UCSD-AML1 (cell line): ENCODE measurements around the gene SRC.

Source experiments
- DNase-seq: peaks from one replicate; lab custom pipeline; 2025; ENCODE audit not compliant: unreplicated experiment; lab: John Stamatoyannopoulos, UW

SRC gene

DNA sequence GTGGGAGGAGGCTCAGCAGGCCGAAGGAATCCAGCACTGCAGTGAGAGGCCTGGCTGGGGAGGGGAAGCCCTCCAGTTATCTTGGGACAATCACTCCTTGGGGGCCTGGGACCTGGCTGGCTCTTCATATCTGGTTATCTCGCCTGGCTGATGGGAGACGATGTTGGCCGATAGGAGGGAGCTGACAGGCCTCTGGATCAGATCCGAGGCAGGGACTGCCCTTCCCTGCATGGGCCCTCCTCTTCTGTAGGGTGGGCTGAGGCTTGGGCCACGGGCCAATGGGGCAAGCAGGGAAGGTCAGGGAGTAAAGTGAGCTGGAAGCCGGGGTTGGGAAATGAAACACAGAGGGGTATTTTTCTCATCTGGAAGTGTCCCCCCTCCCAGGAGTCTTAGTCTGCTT, 31.3 kb upstream of the SRC start:
- DNase-seq, result no peak

DNA sequence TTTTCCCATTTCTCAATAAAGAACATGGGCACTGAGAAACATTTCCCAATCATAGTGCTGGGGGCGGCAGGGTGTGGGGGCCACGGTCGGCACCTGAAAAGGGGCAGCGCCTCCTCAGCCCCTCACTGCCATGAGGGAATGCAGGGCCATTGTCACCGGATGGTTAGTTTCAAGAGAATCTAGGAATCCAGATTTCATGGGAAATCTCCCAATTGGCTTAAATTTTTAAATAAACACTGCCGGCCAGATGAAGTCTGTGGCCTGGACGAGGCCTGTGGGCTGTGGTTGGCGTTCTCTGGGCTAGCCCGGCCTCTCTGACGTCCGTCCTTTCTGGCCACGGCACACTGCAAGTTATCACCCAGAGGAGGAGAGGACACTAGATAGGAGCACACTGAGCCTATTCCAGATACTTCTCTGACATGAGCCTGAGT, 30.9 kb upstream of the SRC start:
- no peak for DNase-seq

DNA sequence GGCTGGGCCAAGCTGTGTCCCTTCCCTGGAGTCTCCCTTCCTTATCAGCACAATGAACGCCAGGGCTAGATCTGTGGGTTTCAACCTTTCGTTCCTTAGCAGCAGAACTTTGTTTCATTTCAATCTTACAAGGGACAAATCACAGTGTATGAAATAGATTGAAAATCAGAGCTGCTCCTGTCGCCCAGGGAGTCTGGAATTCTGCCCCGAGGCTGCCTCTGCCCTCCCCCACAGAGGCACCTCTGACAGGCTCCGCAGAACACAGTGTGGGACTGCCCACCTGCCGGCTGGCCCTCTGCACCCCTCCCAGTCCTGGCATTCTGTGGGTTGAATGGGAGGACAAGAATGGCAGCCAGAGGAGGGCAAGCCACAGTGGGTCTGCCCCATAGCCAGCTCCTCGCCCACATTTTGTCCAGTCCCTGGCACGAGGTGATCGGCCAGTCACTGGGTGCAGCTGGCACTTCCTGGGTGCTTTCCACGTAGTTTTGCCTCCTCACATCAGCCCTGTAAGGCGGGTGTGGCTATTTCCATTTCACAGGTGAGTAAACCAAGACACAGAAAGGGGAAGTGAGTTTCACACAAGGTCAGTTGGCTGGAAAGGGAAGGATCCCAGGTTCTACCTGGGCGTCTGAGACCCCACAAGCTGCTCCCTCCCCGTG, 30.4 kb upstream of the SRC start:
- DNase-seq, result no peak

DNA sequence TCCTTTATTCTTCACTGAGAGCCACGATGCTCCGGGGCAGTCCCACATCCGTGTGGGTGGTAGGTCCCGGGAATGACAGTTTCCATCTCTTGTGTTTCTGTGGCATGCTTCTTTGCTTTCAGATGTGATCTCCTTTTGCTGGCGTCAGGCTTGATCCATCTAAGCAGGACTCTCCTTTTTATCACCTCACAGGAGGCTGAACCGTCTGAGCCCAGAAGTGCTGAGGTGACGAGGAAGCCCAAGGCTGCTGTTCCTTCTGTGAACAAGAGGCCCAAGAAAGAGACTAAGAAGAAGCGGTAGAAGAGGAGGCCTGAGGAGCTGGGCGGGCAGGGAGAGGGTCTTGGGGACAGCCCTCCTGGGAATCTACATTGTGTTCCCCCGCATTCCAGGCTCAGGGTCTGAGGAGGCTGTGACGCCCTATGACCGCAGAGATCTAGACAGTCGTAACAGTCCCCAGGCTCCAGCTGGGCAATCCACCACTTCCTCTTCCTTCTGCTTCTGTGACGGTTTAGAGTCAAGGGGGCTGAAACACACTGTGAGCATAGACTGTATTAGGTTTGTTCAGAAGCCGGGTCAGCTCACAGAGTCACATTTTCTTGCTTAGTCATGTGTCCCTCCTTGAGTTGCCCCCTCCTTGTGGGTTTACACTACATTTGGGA, 29.7 kb upstream of the SRC start:
- peak; percentile 64 for DNase-seq

DNA sequence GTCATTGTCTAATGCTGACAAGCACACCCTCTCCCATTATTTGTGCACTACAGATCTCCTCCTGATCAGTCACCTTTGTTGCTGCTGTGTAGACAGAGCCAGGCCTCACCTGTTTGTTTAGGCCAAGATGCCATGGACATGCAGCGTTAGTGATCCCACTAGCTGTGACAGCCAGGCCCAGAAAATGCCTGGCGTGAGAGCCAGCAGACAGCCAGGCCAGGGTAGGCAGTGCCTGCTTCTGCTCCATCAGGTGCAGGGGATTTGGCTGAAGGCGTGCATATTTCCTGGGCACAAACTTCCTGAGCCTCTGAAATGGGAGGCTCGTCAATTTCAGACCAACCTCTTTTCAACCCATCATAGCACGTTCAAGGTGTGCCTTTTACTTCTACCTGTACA, 29.2 kb upstream of the SRC start:
- no peak for DNase-seq

DNA sequence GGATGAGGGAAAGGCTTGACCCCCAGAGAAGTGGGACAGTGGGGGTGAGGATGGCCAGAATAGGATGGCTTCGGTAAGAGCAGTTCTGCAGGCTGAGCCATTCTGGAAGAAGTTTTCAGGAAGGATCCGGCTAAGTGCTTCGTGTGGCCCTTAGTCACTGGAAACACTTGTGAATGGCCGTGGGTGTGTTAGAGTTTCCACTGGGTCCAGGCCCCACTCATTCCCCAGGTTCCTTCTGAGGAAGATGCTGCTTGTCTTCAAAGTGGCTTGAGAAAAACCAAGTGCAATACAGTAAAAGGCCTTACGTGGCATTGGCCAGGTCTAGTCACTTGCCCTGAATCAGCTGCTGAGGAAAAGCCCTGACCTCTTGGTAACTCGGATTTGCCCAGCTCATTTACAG, 28.6 kb upstream of the SRC start:
- no peak for DNase-seq

DNA sequence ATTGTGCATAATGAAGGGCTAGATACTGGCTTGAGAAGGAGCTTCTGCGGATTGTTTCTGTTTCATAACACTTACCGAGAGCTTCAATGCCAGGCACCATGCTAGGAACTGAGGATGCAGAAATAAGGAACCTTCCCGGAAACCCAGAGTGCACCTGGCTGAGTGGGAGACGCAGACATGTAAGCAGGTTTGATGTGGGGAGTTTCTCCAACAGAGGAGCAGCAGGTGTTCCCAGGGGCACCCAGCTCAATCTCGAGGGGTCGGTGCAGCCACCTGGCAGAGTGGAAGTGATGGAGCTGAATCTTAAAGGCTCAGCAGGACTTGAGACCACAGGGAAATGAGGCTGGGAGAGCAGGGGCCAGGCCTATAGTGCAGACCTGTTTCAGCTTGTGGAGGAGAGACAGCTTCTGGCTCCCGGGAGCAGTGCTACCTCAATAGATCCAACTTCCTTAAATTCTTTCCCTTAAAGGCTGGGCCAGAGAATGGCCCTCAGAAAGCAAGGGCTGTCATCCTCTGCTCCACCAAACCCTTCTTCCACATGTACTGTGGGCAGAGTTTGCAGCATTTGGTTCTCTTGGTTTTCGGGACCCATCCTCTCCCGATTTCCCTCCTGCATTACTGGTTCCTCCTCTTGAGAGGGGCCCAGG, 27.8 kb upstream of the SRC start:
- no peak for DNase-seq

DNA sequence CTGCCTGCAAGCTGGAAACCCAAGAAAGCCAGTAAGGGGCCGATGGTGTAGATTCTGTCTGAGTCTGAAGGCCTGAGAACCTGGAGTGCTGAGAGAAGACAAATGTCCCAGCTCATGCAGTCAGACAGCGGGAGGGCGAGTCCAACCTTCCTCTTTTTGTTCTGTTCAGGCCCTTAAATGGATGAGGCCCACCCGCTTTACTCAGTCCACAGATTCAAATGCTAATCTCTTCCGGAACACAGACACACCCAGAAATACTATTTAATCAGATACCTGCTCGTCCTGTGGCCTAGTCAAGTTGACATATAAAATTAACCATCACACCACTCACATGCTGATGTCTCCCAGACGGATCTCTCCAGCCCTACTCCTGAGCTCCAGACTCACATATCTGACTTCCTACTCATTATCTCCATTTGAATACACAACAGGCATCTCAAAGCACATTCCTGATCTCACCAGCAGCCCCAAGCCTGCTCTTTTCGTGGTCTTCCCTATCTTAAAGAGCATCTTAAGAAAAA, 26.7 kb upstream of the SRC start:
- DNase-seq, result no peak

DNA sequence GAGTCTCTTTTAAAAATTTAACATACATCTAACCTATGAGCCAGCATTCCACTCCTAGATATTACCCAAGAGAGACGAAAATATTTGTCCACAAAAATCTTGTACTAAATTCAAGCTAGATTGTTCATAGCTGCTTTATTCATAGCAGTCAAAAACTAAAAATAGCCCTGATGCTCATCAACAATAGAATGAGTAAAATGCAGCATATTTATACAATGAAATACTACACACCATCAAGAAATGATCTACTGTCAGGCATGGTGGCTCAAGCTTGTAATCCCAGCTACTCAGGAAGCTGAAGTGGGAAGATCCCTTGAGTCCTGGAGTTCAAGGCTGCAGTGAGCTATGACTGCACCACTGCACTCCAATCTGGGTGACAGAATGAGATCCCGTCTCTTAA, 22.0 kb upstream of the SRC start:
- no peak for DNase-seq

DNA sequence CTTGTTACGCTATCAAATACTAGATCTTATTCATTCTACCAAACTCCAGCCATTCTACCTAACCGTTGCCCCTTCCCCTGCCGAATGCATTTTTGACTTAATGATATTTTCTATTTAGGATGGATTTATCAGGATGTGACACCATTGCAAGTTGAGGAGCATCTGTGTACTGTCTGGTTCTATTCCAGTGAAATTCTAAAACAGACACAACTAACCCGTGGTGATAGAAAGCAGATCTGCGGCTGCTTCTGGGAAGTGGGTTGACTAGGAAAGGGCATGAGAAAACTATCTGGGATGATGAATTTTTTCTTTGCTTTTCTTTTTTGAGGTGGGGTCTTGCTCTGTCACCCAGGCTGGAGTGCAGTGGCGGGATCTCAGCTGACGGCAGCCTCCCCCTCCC, 20.7 kb upstream of the SRC start:
- DNase-seq, result no peak

DNA sequence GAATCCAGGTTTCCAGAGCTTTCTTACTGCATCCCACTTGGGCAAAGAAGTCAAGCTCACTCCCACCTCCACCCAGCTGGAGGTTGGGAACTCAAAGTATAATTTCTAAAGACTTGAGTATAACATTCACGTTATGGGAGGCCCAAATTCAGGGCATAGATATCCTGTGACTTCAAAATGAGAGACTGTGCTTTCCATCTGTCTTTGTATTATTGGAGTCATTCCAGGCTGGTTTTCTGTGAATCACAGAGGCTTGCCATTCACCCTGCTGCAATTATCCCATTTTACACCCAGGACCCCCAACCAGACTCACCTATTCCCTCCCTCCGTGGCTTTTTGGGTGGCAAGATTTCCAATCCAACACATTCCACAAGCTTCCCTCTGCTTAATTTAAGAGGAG, 19.3 kb upstream of the SRC start:
- no peak for DNase-seq

DNA sequence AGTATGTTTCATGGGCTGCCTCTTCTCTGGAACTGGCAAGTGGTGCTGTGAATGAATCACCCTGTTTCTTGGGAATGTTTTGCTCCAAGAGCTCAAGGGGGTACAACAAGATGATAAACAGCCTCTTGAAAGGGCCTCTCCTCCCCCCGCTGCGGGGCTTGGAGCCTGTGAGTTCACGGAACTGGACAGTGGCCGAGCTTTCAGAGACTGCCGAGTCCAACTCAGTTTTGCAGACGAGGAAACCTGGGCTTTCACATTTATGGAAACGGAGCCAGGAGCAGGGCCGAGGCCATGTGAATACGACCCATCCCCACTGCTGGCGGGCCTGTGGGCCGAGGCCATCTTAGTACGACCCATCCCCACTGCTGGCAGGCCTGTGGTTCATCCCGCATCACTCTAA, 18.2 kb upstream of the SRC start:
- DNase-seq, result no peak

DNA sequence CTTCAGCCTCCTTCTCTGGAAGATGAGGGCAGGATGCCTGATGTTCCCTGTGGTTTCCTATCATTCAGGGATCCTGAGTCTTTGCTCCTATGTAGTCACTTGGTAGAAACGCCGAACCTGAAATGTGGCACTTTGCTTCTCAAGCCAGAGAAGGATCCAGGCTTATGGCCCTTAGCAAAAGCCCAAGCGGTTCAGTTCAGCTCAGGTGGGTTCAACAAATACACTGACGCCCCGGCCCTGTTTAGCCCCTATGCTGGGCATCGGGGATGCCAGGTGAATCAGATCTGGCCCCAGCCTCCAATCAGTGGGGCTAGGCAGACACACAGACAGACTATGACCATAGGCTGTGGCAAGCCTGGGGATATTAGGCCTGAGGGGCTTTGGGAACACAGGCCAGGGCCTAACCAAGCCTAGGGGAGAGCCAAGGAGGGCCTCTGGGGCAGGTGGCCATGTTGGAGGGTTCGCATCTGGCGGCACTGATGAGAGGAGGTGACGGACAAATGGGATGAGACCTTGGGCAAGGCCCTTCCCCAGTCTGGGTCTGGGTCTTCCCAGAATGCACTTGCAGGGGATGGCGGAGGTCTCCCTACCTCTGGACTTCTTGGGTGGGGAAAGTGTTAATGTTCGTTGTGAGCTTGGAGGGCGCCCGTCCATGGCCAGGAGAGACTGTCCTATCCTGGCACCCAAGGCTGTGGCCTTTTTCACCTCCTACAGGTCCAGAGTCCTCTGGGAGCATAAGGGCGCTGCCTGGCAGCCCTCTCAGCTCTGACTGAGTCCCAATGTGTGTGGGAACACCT, 17.6 kb upstream of the SRC start:
- DNase-seq, result no peak

DNA sequence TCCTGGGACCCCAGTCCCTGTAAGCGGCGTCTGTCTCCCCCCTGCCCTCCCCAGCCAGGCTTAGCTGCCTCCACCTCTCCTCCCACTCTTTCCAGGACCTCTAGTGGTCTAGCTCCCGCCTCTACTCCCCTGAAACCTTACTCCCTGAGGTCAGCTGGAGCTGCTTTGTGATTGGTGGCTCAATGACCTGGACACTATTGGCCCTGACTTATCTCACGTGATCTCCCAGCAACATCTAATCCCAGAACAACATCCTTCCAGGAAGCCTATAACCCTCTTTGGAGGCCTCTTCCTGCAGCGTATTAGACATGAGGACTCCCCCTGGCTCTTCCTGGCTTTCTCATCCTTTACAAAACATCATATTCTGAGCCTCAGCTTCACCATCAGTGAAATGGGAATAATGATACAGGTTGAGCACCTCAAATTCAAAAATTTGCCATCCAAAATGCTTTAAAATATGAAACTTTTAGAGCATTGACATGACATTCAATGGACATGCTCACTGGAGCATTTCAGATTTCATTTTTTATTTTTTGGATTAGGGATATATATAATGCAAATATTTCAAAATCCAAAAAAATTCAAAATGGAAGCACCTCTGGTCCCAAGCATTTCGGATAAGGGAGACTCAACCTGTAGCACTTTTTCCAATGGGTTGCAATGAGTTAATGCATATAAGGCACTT, 16.3 kb upstream of the SRC start:
- no peak for DNase-seq

DNA sequence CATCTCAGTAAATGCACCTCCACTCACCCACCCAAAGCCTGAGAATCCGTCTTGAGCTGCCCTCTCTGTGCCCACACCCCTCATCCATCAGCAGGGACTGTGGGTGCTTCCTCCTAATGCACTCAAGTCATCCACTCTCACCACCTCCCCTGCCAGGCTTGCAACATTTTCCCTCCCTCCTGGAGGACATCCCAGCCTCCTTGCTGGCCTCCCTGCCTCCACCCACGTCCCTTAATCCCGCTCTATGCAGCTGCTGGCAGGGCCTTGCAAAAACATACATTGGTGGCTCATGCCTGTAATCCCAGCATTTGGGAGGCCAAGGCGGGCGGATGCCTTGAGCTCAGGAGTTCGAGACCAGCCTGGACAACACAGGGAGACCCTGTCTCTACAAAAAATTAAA, 15.6 kb upstream of the SRC start:
- DNase-seq, result no peak

DNA sequence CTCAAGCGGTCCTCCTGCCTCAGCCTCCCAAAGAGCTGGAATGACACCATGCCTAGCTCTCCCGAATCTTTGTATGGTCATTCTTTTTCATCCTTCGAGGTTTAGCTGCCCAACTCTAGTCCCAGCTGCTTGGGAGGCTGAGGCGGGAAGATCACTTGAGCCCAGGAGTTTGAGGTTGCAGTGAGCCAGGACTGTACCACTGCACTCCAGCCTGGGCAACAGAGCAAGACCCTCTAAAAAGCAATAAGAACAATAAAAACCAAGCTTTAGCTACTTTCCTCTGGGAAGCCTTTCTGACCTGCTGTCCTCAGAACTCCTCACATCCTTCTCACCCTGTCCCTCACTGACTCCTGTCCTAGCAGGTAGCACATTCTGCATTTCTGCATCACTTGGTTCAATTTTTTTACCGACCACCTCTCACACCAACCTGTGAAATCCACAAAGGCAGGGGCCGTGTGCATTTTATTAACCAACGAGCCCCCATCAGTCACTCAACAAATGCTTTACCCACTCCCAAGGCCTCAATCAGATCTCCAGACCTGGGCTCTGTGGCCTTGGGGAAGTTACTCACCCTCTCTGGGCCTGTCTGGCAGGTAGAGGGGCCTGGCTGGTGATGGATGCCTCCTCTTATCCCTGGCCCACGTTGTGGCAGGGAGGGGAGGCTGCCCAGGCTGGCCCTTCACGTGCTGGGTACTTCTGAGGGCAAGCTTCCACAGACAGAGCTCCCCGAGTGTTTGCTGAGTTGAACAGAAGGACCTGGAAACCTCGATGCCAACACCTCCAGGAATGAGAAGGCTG, 14.7 kb upstream of the SRC start:
- no peak for DNase-seq

DNA sequence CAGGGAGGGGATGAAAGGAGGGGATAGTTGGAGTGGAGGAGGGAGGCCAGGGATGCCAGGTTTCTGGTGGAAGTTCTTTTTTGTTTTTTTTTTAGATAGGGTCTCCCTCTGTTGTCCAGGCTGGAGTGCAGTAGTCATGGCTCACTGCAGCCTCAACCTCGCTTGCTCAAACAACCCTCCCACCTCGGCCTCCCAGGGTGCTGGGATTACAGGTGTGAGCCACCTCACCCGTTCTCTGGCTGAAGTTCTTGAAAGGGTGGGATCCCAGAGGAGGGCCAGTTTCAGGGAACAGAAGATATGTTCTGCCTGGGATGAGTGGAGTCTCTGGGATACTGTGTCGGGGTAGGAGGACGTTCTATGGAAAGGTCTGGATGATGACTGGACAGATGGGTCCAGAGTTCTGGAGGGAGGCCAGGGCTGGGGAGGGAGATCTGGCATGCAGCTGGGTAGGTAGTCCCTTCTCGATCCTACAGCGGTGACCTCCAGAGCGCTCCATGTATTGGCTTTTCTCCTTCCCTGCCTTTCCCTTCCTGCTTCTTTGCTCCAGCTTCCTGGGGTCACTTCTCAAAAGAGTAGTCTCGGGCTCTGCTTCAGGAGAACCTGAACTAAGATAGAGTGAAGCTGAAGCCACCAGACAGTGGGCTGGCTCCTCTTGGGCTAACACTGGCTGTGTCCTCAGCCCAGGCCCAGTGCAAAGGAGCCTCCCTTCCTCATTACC, 12.7 kb upstream of the SRC start:
- DNase-seq, result no peak

DNA sequence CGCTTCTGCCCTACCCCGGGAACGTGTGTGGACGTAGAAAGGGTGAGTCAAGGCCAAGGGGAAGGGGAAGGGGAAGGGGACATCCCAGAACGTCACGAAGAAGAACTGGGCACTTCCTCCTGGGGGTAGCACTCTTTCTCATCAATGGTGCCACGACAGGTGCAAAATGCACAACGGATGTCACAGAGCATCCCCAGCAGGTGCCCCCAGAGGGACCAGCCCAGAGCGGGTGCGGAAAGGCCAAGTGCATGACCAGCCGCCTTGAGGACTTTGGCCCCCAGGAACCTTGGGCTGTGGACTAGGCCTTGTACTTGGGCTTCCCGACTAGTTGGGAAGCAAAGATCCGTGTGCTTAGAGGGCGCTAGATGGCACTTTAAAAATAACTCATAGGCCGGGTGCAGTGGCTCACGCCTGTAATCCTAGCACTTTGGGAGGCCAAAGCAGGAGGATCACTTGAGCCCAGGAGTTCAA, 12.1 kb upstream of the SRC start:
- DNase-seq, result no peak

DNA sequence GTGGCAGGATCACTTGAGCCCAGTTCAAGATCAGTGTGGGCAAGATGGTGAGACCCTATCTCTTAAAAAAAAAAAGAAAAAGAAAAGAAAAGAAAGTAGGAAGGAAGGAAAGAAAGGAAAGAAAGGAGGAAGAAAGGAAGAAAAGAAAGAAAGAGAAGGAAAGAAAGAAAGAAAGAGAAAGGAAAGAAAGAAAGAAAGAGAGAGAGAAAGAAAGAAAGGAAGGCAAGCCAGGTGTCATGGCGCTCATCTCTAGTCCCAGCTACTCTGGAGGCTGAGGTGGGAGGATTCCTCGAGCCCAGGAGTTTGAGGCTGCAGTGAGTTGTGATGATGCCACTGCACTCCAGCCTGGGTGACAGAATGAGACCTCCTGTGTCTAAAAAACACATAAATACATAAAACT, 11.5 kb upstream of the SRC start:
- DNase-seq, result no peak
